ENCODE data around the gene TPMT.
"Not testable (repeated sequence)": the region's sequence is repeated elsewhere in the genome, so short reads cannot be mapped to it uniquely, and the experiment has no call there.

TPMT gene

GRCh38 chr6:18154507-18155149, at the start of gene TPMT:
Gene TPMT, minus strand, starts transcription at chr6:18155077. Its CDS starts 5,950 bp downstream, at chr6:18149127.
- DNase-seq: no peak

GRCh38 chr6:18203786-18204185, 48.9 kb upstream of the TPMT start:
- no peak for DNase-seq

- no peak for DNase-seq
Measured at GRCh38 chr6:18192026-18192425, 37.1 kb upstream of the TPMT start.

- no peak for DNase-seq
Measured at GRCh38 chr6:18189196-18189595, 34.3 kb upstream of the TPMT start.

GRCh38 chr6:18187701-18188100, 32.8 kb upstream of the TPMT start:
- DNase-seq: no peak

GRCh38 chr6:18186540-18187250, 31.8 kb upstream of the TPMT start:
- DNase-seq: no peak

GRCh38 chr6:18186033-18186432, 31.2 kb upstream of the TPMT start:
- DNase-seq: no peak

- DNase-seq: no peak
Measured at GRCh38 chr6:18185624-18186023, 30.7 kb upstream of the TPMT start.

- DNase-seq: no peak
Measured at GRCh38 chr6:18183766-18184165, 28.9 kb upstream of the TPMT start.

GRCh38 chr6:18182568-18182967, 27.7 kb upstream of the TPMT start:
- DNase-seq: no peak

- no peak for DNase-seq
Measured at GRCh38 chr6:18179770-18180356, 25.0 kb upstream of the TPMT start.

- DNase-seq: no peak
Measured at GRCh38 chr6:18178960-18179615, 24.2 kb upstream of the TPMT start.

GRCh38 chr6:18177286-18177965, 22.5 kb upstream of the TPMT start:
- DNase-seq: no peak

- not testable (repeated sequence) for DNase-seq
Measured at GRCh38 chr6:18176198-18176597, 21.3 kb upstream of the TPMT start.

GRCh38 chr6:18171871-18172270, 17.0 kb upstream of the TPMT start:
- DNase-seq: no peak

- no peak for DNase-seq
Measured at GRCh38 chr6:18168264-18168663, 13.4 kb upstream of the TPMT start.

GRCh38 chr6:18166312-18167036, 11.6 kb upstream of the TPMT start:
- DNase-seq: no peak

GRCh38 chr6:18165751-18166150, 10.9 kb upstream of the TPMT start:
- DNase-seq: no peak

GRCh38 chr6:18162401-18162800, 7.5 kb upstream of the TPMT start:
- DNase-seq: no peak

GRCh38 chr6:18161431-18161830, 6.6 kb upstream of the TPMT start:
- no peak for DNase-seq

GRCh38 chr6:18160911-18161310, 6.0 kb upstream of the TPMT start:
- DNase-seq: no peak

GRCh38 chr6:18155864-18156421, 1.1 kb upstream of the TPMT start:
- peak in 1 of 2 donors; percentile 32 for DNase-seq
